Spleen (tissue), 11 donors: Measurements from ENCODE around the gene COL28A1. TPM values are rescaled to one million over a fixed set of nuclear protein-coding genes. Genes with fewer than 3 reads are reported as not detected.

Experiments
- DNase-seq: peaks from one replicate; pipeline ENCODE4 v3.0.0-alpha.2; 2020
- H3K27ac ChIP-seq, 8 donors: fragments of 200-600 bp; sonication (generic) in 7 of 8; 1 replicate in 4 of 8; 2 replicates in 4 of 8; pipeline versions ENCODE4 v1.5.0 to v1.8.0; 2016 to 2021; ENCODE audit warnings: inconsistent platforms in 4 of 8, mild to moderate bottlenecking in 4 of 8, moderate library complexity in 1 of 8
- H3K27me3 ChIP-seq, 7 donors: fragments of 200-600 bp; sonication (generic) in 6 of 7; replicated peaks in 1 of 7; 1 replicate in 4 of 7; 2 replicates in 3 of 7; pipeline versions ENCODE4 v1.5.0 to v1.8.0; 2016 to 2021; ENCODE audit warnings: inconsistent platforms in 3 of 7, mild to moderate bottlenecking in 1 of 7
- H3K36me3 ChIP-seq, 6 donors: fragments of 200-600 bp; sonication (generic) in 5 of 6; 1 replicate in 4 of 6; 2 replicates in 2 of 6; pipeline versions ENCODE4 v1.5.0 to v1.8.0; 2016 to 2021; ENCODE audit warnings: inconsistent platforms in 2 of 6
- H3K4me1 ChIP-seq, 6 donors: fragments of 200-600 bp; sonication (generic) in 5 of 6; 1 replicate in 3 of 6; 2 replicates in 3 of 6; pipeline versions ENCODE4 v1.5.0 to v1.8.0; 2016 to 2021; ENCODE audit warnings: inconsistent platforms in 3 of 6
- H3K4me3 ChIP-seq, 8 donors: fragments of 200-600 bp; sonication (generic) in 7 of 8; 1 replicate in 4 of 8; 2 replicates in 4 of 8; pipeline versions ENCODE4 v1.5.0 to v1.8.0; 2016 to 2021; ENCODE audit warnings: inconsistent platforms in 4 of 8, mild to moderate bottlenecking in 4 of 8, moderate library complexity in 2 of 8
- H3K9me3 ChIP-seq, 8 donors: fragments of 200-600 bp; sonication (generic) in 7 of 8; 1 replicate in 4 of 8; 2 replicates in 4 of 8; pipeline versions ENCODE4 v1.5.0 to v1.8.0; 2016 to 2021; ENCODE audit warnings: inconsistent platforms in 4 of 8
- CTCF ChIP-seq, 11 experiments: fragments of 200-600 bp in 7 of 11; fragments of 450-650 bp in 4 of 11; sonication (generic) in 4 of 11; IDR thresholded peaks in 8 of 11; conservative IDR thresholded peaks in 3 of 11; 1 replicate in 7 of 11; 2 replicates in 4 of 11; pipeline versions ENCODE4 v1.4.0 to v1.8.0; 2016 to 2021; ENCODE audit warnings: antibody characterized with exemption in 11 of 11, inconsistent platforms in 4 of 11, mild to moderate bottlenecking in 1 of 11
- POLR2A ChIP-seq, 3 donors: fragments of 450-650 bp; IDR thresholded peaks; one replicate each; pipeline ENCODE4 v1.5.1; 2017; ENCODE audit warnings: antibody characterized with exemption in 3 of 3, mild to moderate bottlenecking in 1 of 3
- POLR2AphosphoS5 ChIP-seq, 3 donors: sonication (generic); formaldehyde crosslinking; IDR thresholded peaks; one replicate each; pipeline ENCODE4 v1.5.1; 2017; ENCODE audit warnings: antibody characterized with exemption in 3 of 3
- WGBS, 5 donors: extraction: QIAGEN DNeasy Blood & Tissue Kit in 3 of 5; methylation state at CpG; one replicate each; pipeline versions ENCODE4 v1.1.5 to v1.1.7; 2013 to 2018; 5-methylcytosine and 5-hydroxymethylcytosine counted together
- intact Hi-C: fragments of 100-400 bp; cut with DNase I; formaldehyde crosslinking; loops from one replicate; pipeline ENCODE4 v1.15.0; 2023; ENCODE audit warnings: low total_unique reads
- polyA plus RNA-seq, 3 donors: library from polyadenylated mRNA; stranded (reverse); fragments of 200-250 nt; gene quantifications; one replicate each; pipeline ENCODE4 v1.2.1, GENCODE V29; 2013
- total RNA-seq, 7 donors: library from RNA; depleted of rRNA in 3 of 7; stranded (reverse); fragments of >200 nt in 3 of 7; fragmentation: NEBNext Ultra II Directional in 4 of 7; extraction: Animal tissue kit (Norgen Biotek cat#: 25700) in 4 of 7; gene quantifications; one replicate each; pipeline versions ENCODE4 v1.1.0 to v1.2.1, GENCODE V29; 2016 to 2021
- donor health status: healthy with polysubstance abuse.
- donor health status: DM: no; HTN: no; CAD: no; lungs with moderate emphysema.
- donor health status: DM: no; HTN: no; CAD: no.
- donor health status: Bipolar disorder and iron deficiency.
- donor health status: healthy.
- donor health status: DM: no; HTN: no; CAD: no.
- donor health status: DM: yes; HTN: yes; CAD: no.

The COL28A1 gene
- total and polyA plus RNA-seq, 10 donors = 0.08 to 1.6 (median 0.51) TPM

GRCh38 chr7:7539711-7540110 is 4.0 kb upstream of the COL28A1 start:
- H3K36me3 ChIP-seq = no peaks in the 10 kb centered on the region
- TF ChIP-seq POLR2A (IDR thresholded peaks at IDR 0.05) (no peak), CTCF (IDR thresholded peaks at IDR 0.05 in 8 of 11, conservative IDR thresholded peaks at IDR 0.05 in 3 of 11) (no peak), POLR2AphosphoS5 (IDR thresholded peaks at IDR 0.05) (no peak)
- H3K4me3 ChIP-seq = no peak overlapping the region
- no peak for DNase-seq
- H3K27ac ChIP-seq = no peak overlapping the region
- 87 to 96% (median 90%) methylated on average over 4 of the region's 4 CpGs for WGBS, 5 donors
- no peaks in the 10 kb centered on the region for H3K4me1 ChIP-seq
- intact Hi-C loops = loop anchor here (5.0 kb wide), 1 partner anchor 432 kb away; no protein-coding TSS in a partner anchor
- no peaks in the 10 kb centered on the region for H3K9me3 ChIP-seq
- H3K27me3 ChIP-seq = peaks cover 0 to 20% (median 0%) of the 10 kb centered on the region in 7 donors

- no peak overlapping the region for H3K27ac ChIP-seq
- no peak for TF ChIP-seq CTCF (IDR thresholded peaks at IDR 0.05 in 8 of 11, conservative IDR thresholded peaks at IDR 0.05 in 3 of 11)
- no peak for TF ChIP-seq POLR2A (IDR thresholded peaks at IDR 0.05)
- TF ChIP-seq POLR2AphosphoS5 (IDR thresholded peaks at IDR 0.05) = no peak
- intact Hi-C loops = loop anchor here (5.0 kb wide), 1 partner anchor 432 kb away; no protein-coding TSS in a partner anchor
- no peaks in the 10 kb centered on the region for H3K36me3 ChIP-seq
- no peak for DNase-seq
- no peak overlapping the region for H3K4me3 ChIP-seq
- WGBS, 5 donors = 74 to 87% (median 80%) methylated on average over 4 of the region's 4 CpGs
- no peaks in the 10 kb centered on the region for H3K4me1 ChIP-seq
- H3K27me3 ChIP-seq = peaks cover 0 to 25% (median 0%) of the 10 kb centered on the region in 7 donors
- H3K9me3 ChIP-seq = no peaks in the 10 kb centered on the region
Observed at GRCh38 chr7:7539152-7539551, 3.5 kb upstream of the COL28A1 start.

- TF ChIP-seq CTCF (IDR thresholded peaks at IDR 0.05 in 8 of 11, conservative IDR thresholded peaks at IDR 0.05 in 3 of 11) (no peak), POLR2A (IDR thresholded peaks at IDR 0.05) (no peak), POLR2AphosphoS5 (IDR thresholded peaks at IDR 0.05) (no peak)
- WGBS, 5 donors = 80 to 92% (median 84%) methylated on average over 2 of the region's 2 CpGs
- peaks cover 0 to 1% (median 0%) of the 10 kb centered on the region in 6 donors for H3K4me1 ChIP-seq
- H3K27ac ChIP-seq = no peak overlapping the region
- no peak for DNase-seq
- H3K9me3 ChIP-seq = no peaks in the 10 kb centered on the region
- peaks cover 0 to 34% (median 7%) of the 10 kb centered on the region in 7 donors for H3K27me3 ChIP-seq
- intact Hi-C loops = loop anchor here (5.0 kb wide), 1 partner anchor 430 kb away; no protein-coding TSS in a partner anchor
- no peaks in the 10 kb centered on the region for H3K36me3 ChIP-seq
- no peak overlapping the region for H3K4me3 ChIP-seq
Observed at GRCh38 chr7:7537711-7538110, 2.0 kb upstream of the COL28A1 start.

- no peak for DNase-seq
- Histone ChIP-seq H3K9me3 (no peaks in the 10 kb centered on the region), H3K4me3 (no peak overlapping the region), H3K27ac (no peak overlapping the region), H3K27me3 (peaks cover 0 to 36% (median 7%) of the 10 kb centered on the region in 7 donors), H3K36me3 (no peaks in the 10 kb centered on the region), H3K4me1 (peaks cover 0 to 4% (median 0%) of the 10 kb centered on the region in 6 donors)
- WGBS, 5 donors = 86 to 96% (median 91%) methylated on average over 5 of the region's 5 CpGs
- intact Hi-C loops = loop anchor here (5.0 kb wide), 1 partner anchor 429 kb away; no protein-coding TSS in a partner anchor
- TF ChIP-seq POLR2AphosphoS5 (IDR thresholded peaks at IDR 0.05) (no peak), POLR2A (IDR thresholded peaks at IDR 0.05) (no peak), CTCF (IDR thresholded peaks at IDR 0.05 in 8 of 11, conservative IDR thresholded peaks at IDR 0.05 in 3 of 11) (no peak)
Observed at GRCh38 chr7:7536396-7537019, 835 bp upstream of the COL28A1 start.
